Progenitor cell of endocrine pancreas (in vitro differentiated cells): ENCODE measurements around the gene CSRP2. TPM values are rescaled to one million over a fixed set of nuclear protein-coding genes. Genes with fewer than 3 reads are reported as not detected.

Source experiments
- DNase-seq: peaks from one replicate; pipeline ENCODE4 v3.0.0; 2021; ENCODE audit warnings: low spot score; ENCODE audit not compliant: unreplicated experiment
- H3K27ac Mint-ChIP-seq: 2 replicates; pipeline ENCODE4 v1.8.0; 2021; ENCODE audit warnings: mild to moderate bottlenecking, moderate library complexity, mixed read lengths
- H3K27me3 Mint-ChIP-seq: 2 replicates; pipeline ENCODE4 v1.8.0; 2021; ENCODE audit warnings: mixed read lengths
- H3K36me3 Mint-ChIP-seq: 2 replicates; pipeline ENCODE4 v1.8.0; 2022; ENCODE audit warnings: mixed read lengths; ENCODE audit not compliant: insufficient read depth
- H3K4me1 Mint-ChIP-seq: 2 replicates; pipeline ENCODE4 v1.8.0; 2021; ENCODE audit warnings: low read depth, mixed read lengths
- H3K4me3 Mint-ChIP-seq: 2 replicates; pipeline ENCODE4 v1.8.0; 2021; ENCODE audit warnings: low read depth, mild to moderate bottlenecking, moderate library complexity, mixed read lengths
- H3K9me3 Mint-ChIP-seq: 2 replicates; pipeline ENCODE4 v1.8.0; 2021; ENCODE audit warnings: low read depth, mixed read lengths
- CTCF ChIP-seq: fragments of 200-600 bp; sonication (generic); IDR thresholded peaks from one replicate; pipeline ENCODE4 v1.5.0; 2021; ENCODE audit warnings: antibody characterized with exemption, mild to moderate bottlenecking; ENCODE audit not compliant: unreplicated experiment
- total RNA-seq: library from RNA; stranded (reverse); gene quantifications from 2 replicates; pipeline ENCODE4 v1.2.1, GENCODE V29; 2021

CSRP2 gene
- total RNA-seq, 1 donor from 2014 or later, result 96.1 TPM

DNA sequence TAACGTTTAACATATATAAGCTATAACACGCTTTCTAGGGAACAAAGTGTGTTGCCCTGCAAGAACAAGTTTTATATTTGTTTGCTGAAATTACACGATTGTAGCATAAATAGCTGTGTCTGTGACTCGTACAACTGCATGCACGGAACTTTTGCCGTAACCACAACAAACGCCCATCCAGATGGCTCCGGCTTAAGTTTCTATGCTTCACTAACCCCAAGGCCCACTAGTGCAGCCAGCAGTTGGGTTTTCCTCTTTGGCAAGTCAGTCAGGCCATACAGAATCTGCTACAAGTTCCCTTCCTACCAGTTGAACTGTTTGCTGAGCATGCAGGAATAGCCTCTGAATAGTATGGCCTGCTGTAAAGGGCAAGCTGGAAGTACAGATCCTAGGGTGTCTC lies 12.1 kb downstream of the CSRP2 start:
- H3K4me1 Mint-ChIP-seq, result peaks cover 15% of the 10 kb centered on the region
- H3K4me3 Mint-ChIP-seq, result no peak overlapping the region
- H3K27ac Mint-ChIP-seq, result no peak overlapping the region
- H3K36me3 Mint-ChIP-seq, result peaks cover 33% of the 10 kb centered on the region
- DNase-seq, result no peak
- TF ChIP-seq CTCF, result no peak
- no peaks in the 10 kb centered on the region for H3K27me3 Mint-ChIP-seq
- no peaks in the 10 kb centered on the region for H3K9me3 Mint-ChIP-seq

GRCh38 chr12:76866151-76866567 lies 12.7 kb downstream of the CSRP2 start:
- Mint-ChIP-seq H3K9me3 (no peaks in the 10 kb centered on the region), H3K36me3 (peaks cover 34% of the 10 kb centered on the region), H3K27me3 (no peaks in the 10 kb centered on the region), H3K4me1 (peaks cover 15% of the 10 kb centered on the region), H3K4me3 (no peak overlapping the region), H3K27ac (peak overlapping the region; percentile 49)
- no peak for DNase-seq
- no peak for TF ChIP-seq CTCF

- no peaks in the 10 kb centered on the region for H3K9me3 Mint-ChIP-seq
- H3K27ac Mint-ChIP-seq, result no peak overlapping the region
- no peak for TF ChIP-seq CTCF
- DNase-seq, result no peak
- peaks cover 16% of the 10 kb centered on the region for H3K4me1 Mint-ChIP-seq
- H3K36me3 Mint-ChIP-seq, result peaks cover 31% of the 10 kb centered on the region
- no peak overlapping the region for H3K4me3 Mint-ChIP-seq
- no peaks in the 10 kb centered on the region for H3K27me3 Mint-ChIP-seq
Measured at GRCh38 chr12:76864791-76865400, 13.9 kb downstream of the CSRP2 start.

DNA sequence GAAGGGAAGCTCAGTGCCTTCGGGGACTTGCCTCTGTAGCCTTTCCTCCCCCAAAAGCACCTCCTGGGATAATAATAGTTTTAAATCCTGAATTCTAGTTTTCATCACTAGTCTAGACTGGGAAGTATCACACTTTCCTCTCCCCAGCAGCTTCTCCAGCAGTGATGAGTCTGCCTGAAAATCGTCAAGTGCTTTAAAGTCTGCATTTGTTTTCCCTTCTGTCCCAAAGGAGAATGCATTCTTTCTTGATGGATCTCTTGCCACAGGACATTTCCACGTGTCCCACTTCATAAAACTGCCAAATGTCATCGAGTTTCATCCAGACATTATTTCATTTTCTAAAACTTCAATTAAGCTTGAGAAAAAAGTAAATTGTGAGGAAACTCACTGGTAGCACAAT lies 15.0 kb downstream of the CSRP2 start:
- peak overlapping the region; percentile 0 for H3K27ac Mint-ChIP-seq
- no peak overlapping the region for H3K4me3 Mint-ChIP-seq
- peaks cover 26% of the 10 kb centered on the region for H3K36me3 Mint-ChIP-seq
- TF ChIP-seq CTCF, result no peak
- H3K27me3 Mint-ChIP-seq, result no peaks in the 10 kb centered on the region
- H3K9me3 Mint-ChIP-seq, result no peaks in the 10 kb centered on the region
- no peak for DNase-seq
- H3K4me1 Mint-ChIP-seq, result peaks cover 13% of the 10 kb centered on the region

DNA sequence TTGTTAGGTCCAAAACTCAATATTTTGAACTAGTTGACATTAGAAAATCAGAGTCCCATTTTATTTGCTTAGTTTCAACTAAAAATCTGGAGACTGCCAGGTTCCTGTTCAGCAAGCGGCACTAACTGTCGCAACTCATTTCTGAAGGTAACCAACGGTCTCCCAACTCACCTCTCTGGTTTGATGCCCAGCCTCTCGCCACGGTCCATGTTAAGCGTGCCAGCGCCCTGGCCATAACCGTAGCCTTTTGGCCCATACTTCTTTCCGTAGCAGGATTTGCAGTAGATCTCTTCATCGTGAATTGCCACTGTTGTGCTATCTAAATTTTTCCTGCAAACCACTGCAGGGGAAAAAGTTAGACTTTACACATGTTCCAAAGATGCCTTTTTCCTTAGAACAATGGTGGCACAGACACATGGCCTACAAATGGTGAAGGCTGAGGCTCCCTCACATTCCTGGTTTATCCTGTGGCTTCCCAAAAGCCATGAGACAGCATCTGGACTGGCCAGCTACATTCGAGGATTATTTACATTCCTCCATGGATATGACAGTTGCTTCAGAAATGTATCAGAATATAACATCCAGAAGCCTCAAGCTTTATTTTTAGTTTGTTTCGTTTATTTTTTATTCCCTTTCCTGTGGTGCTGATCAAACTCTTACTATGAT lies 15.7 kb downstream of the CSRP2 start:
- no peak for DNase-seq
- Mint-ChIP-seq H3K27ac (peak overlapping the region; percentile 34), H3K4me1 (peaks cover 13% of the 10 kb centered on the region), H3K36me3 (peaks cover 29% of the 10 kb centered on the region), H3K27me3 (no peaks in the 10 kb centered on the region), H3K9me3 (no peaks in the 10 kb centered on the region), H3K4me3 (no peak overlapping the region)
- TF ChIP-seq CTCF, result no peak
